Osteoblast (primary cell): ENCODE results near the gene RAB26. TPM values are rescaled to one million over a fixed set of nuclear protein-coding genes. Genes with fewer than 3 reads are reported as not detected.

ENCODE experiments used
- DNase-seq: peaks from one replicate; pipeline ENCODE4 v3.0.0; 2011; ENCODE audit warnings: low spot score, mixed read lengths; ENCODE audit not compliant: insufficient read length; ENCODE audit errors: missing footprints
- H2AFZ ChIP-seq: 2 replicates; pipeline ENCODE4 v1.6.0; 2011; ENCODE audit warnings: mild to moderate bottlenecking, low read length
- H3K27ac ChIP-seq: 2 replicates; pipeline ENCODE4 v1.5.1; 2011; ENCODE audit warnings: mild to moderate bottlenecking, low read depth, low read length, moderate library complexity
- H3K27me3 ChIP-seq: 2 replicates; pipeline ENCODE4 v1.6.0; 2012; ENCODE audit warnings: mild to moderate bottlenecking, control low read depth, inconsistent platforms, low read length, moderate library complexity; ENCODE audit not compliant: insufficient read depth
- H3K36me3 ChIP-seq: 2 replicates; pipeline ENCODE4 v1.5.1; 2011; ENCODE audit warnings: mild to moderate bottlenecking, low read length, control low read depth, moderate library complexity; ENCODE audit not compliant: insufficient read depth
- H3K4me1 ChIP-seq: 2 replicates; pipeline ENCODE4 v1.5.1; 2011; ENCODE audit warnings: mild to moderate bottlenecking, low read length, control low read depth, moderate library complexity; ENCODE audit not compliant: insufficient read depth
- H3K4me2 ChIP-seq: 2 replicates; pipeline ENCODE4 v1.6.0; 2011; ENCODE audit warnings: mild to moderate bottlenecking, low read length; ENCODE audit not compliant: insufficient read depth
- H3K4me3 ChIP-seq: fragments of 200-600 bp; sonication (generic); 3 replicates; pipeline ENCODE4 v1.5.1; 2012; ENCODE audit warnings: mild to moderate bottlenecking, low read length, inconsistent platforms; ENCODE audit not compliant: insufficient read depth
- H3K79me2 ChIP-seq: 2 replicates; pipeline ENCODE4 v1.6.0; 2012; ENCODE audit warnings: mild to moderate bottlenecking, low read length, control low read depth, inconsistent platforms; ENCODE audit not compliant: insufficient read depth
- H3K9me3 ChIP-seq: 2 replicates; pipeline ENCODE4 v1.5.1; 2011; ENCODE audit warnings: low read depth, low read length, control low read depth
- H4K20me1 ChIP-seq: 2 replicates; pipeline ENCODE4 v1.6.0; 2012; ENCODE audit warnings: mild to moderate bottlenecking, low read length, control low read depth; ENCODE audit not compliant: insufficient read depth
- total RNA-seq: library from RNA; depleted of rRNA; stranded (reverse); fragments of >200 nt; gene quantifications from 2 replicates; pipeline ENCODE4 v1.2.3, GENCODE V29; 2012
- TF ChIP-seq, protein P1 (sequence below): IDR thresholded peaks from 2 replicates; pipeline ENCODE4 v1.5.1; 2011; ENCODE audit warnings: mild to moderate bottlenecking, low read depth, low read length, moderate library complexity; ENCODE audit errors: extremely low read depth

RAB26 gene
- total RNA-seq, 1 donor, result 0.36 TPM

GRCh38 chr16:2189252-2189893, 40.9 kb downstream of the RAB26 start:
- Histone ChIP-seq H3K4me2 (no peak overlapping the region), H3K79me2 (no peaks in the 10 kb centered on the region)

DNA sequence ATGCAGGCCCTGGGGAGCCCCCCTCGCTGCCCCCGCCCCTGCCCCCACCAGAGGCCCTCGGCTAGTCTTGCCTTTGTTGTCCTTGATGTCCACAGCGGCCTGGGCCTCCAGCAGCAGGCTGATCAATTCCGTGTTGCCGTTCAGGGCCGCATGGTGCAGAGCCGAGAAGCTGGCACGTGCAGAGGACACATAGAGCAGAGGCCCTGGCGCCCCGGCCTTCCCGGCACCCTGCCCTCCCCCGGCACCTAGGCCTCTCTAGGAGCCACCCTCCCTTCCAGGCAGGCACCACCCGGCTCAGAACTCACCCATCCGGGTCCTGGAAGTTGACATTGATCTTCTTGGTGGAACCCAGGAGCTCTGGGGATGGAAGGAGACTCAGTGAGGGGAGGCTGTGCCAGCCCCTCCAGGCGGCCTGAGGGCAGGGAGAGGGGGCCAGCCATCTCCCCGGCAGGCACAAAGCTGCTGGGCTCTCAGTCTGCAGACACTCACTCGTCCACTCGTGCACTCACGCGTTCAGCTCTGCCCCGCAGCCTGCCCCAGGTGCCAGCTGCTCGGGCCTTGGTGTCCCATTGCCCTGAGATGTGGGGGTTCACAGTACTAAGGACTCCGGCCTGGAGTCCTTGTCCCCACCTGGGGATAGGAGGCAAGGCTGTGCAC, 41.7 kb downstream of the RAB26 start:
- H3K4me3 ChIP-seq, result no peak overlapping the region
- no peaks in the 10 kb centered on the region for H3K79me2 ChIP-seq

More at GRCh38 chr16:2189252-2189893, 40.9 kb downstream of the RAB26 start:
- no peaks in the 10 kb centered on the region for H3K36me3 ChIP-seq
- DNase-seq, result peak; percentile 77
- no peak overlapping the region for H2AFZ ChIP-seq
- no peak overlapping the region for H3K27ac ChIP-seq
- no peaks in the 10 kb centered on the region for H4K20me1 ChIP-seq
- no peak overlapping the region for H3K4me3 ChIP-seq
- H3K27me3 ChIP-seq, result peaks cover 9% of the 10 kb centered on the region
- TF ChIP-seq, protein P1, sequence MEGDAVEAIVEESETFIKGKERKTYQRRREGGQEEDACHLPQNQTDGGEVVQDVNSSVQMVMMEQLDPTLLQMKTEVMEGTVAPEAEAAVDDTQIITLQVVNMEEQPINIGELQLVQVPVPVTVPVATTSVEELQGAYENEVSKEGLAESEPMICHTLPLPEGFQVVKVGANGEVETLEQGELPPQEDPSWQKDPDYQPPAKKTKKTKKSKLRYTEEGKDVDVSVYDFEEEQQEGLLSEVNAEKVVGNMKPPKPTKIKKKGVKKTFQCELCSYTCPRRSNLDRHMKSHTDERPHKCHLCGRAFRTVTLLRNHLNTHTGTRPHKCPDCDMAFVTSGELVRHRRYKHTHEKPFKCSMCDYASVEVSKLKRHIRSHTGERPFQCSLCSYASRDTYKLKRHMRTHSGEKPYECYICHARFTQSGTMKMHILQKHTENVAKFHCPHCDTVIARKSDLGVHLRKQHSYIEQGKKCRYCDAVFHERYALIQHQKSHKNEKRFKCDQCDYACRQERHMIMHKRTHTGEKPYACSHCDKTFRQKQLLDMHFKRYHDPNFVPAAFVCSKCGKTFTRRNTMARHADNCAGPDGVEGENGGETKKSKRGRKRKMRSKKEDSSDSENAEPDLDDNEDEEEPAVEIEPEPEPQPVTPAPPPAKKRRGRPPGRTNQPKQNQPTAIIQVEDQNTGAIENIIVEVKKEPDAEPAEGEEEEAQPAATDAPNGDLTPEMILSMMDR, result no peak
- no peaks in the 10 kb centered on the region for H3K9me3 ChIP-seq
- H3K4me1 ChIP-seq, result no peaks in the 10 kb centered on the region

GRCh38 chr16:2190659-2191445, 42.4 kb downstream of the RAB26 start:
- Histone ChIP-seq H3K36me3 (no peaks in the 10 kb centered on the region), H2AFZ (no peak overlapping the region), H3K9me3 (no peaks in the 10 kb centered on the region), H3K79me2 (no peaks in the 10 kb centered on the region), H4K20me1 (no peaks in the 10 kb centered on the region), H3K4me3 (no peak overlapping the region), H3K27ac (no peak overlapping the region), H3K4me1 (no peaks in the 10 kb centered on the region), H3K27me3 (peaks cover 24% of the 10 kb centered on the region), H3K4me2 (no peak overlapping the region)
- DNase-seq, result peak; percentile 79
- TF ChIP-seq, protein P1, result no peak

More for the DNA sequence above, 41.7 kb downstream of the RAB26 start:
- Histone ChIP-seq H3K27me3 (peaks cover 17% of the 10 kb centered on the region), H2AFZ (no peak overlapping the region), H3K4me2 (no peak overlapping the region), H3K27ac (no peak overlapping the region), H3K9me3 (no peaks in the 10 kb centered on the region), H4K20me1 (no peaks in the 10 kb centered on the region), H3K4me1 (no peaks in the 10 kb centered on the region), H3K36me3 (no peaks in the 10 kb centered on the region)
- TF ChIP-seq, protein P1, result no peak
- peak; percentile 88 for DNase-seq

- Histone ChIP-seq H3K4me2 (no peak overlapping the region), H3K27me3 (peaks cover 25% of the 10 kb centered on the region), H3K9me3 (no peaks in the 10 kb centered on the region), H3K4me3 (no peak overlapping the region), H2AFZ (no peak overlapping the region), H3K79me2 (no peaks in the 10 kb centered on the region), H3K36me3 (no peaks in the 10 kb centered on the region), H3K27ac (no peak overlapping the region), H3K4me1 (no peaks in the 10 kb centered on the region), H4K20me1 (no peaks in the 10 kb centered on the region)
- TF ChIP-seq, protein P1, result no peak
- DNase-seq, result peak; percentile 81
Observed at GRCh38 chr16:2191446-2191706, 43.0 kb downstream of the RAB26 start.
